Prostate gland (tissue), 2 donors: ENCODE measurements around the gene POU2AF1. TPM values are rescaled to one million over a fixed set of nuclear protein-coding genes. Genes with fewer than 3 reads are reported as not detected.

ENCODE experiments used
- DNase-seq: peaks from one replicate; pipeline ENCODE4 v3.0.0-alpha.2; 2019; ENCODE audit warnings: low spot score
- H3K27ac ChIP-seq, 2 donors: fragments of 200-600 bp; sonication (generic); 2 replicates each; pipeline ENCODE4 v1.5.1; 2017 to 2019
- H3K27me3 ChIP-seq: fragments of 200-600 bp; sonication (generic); replicated peaks from 2 replicates; pipeline ENCODE4 v1.5.1; 2019; ENCODE audit not compliant: insufficient read depth
- H3K36me3 ChIP-seq, 2 donors: fragments of 200-600 bp; sonication (generic); 1 replicate in 1 of 2; 2 replicates in 1 of 2; pipeline versions ENCODE4 v1.5.1 to v1.8.1; 2017 to 2019
- H3K4me1 ChIP-seq: fragments of 200-600 bp; sonication (generic); replicated peaks from 2 replicates; pipeline ENCODE4 v1.5.1; 2019
- H3K4me3 ChIP-seq, 2 donors: fragments of 200-600 bp; sonication (generic); 2 replicates each; pipeline ENCODE4 v1.5.1; 2017 to 2019
- H3K9me3 ChIP-seq: fragments of 200-600 bp; sonication (generic); 2 replicates; pipeline ENCODE4 v1.5.1; 2017
- POLR2A ChIP-seq: fragments of 450-650 bp; IDR thresholded peaks from one replicate; pipeline ENCODE4 v1.6.1; 2016; ENCODE audit warnings: antibody characterized with exemption, mild to moderate bottlenecking
- POLR2AphosphoS5 ChIP-seq: sonication (generic); formaldehyde crosslinking; IDR thresholded peaks from one replicate; pipeline ENCODE4 v1.6.1; 2017; ENCODE audit warnings: antibody characterized with exemption
- WGBS: methylation state at CpG from one replicate; pipeline ENCODE4 v1.1.5; 2018; 5-methylcytosine and 5-hydroxymethylcytosine counted together
- intact Hi-C: fragments of 100-400 bp; cut with DNase I; formaldehyde crosslinking; loops from one replicate; pipeline ENCODE4 v1.14.2; 2022
- total RNA-seq, 2 donors: library from RNA; depleted of rRNA; stranded (reverse); fragments of >200 nt; gene quantifications; one replicate each; pipeline ENCODE4 v1.1.0, GENCODE V29; 2016
- TF ChIP-seq, protein P1 (sequence below), 4 experiments: fragments of 200-600 bp in 2 of 4; fragments of 450-650 bp in 2 of 4; sonication (generic) in 2 of 4; IDR thresholded peaks; 1 replicate in 3 of 4; 2 replicates in 1 of 4; pipeline ENCODE4 v1.5.1; 2016 to 2019; ENCODE audit warnings: antibody characterized with exemption in 4 of 4, mild to moderate bottlenecking in 2 of 4, moderate library complexity in 2 of 4

The POU2AF1 gene, protein sequence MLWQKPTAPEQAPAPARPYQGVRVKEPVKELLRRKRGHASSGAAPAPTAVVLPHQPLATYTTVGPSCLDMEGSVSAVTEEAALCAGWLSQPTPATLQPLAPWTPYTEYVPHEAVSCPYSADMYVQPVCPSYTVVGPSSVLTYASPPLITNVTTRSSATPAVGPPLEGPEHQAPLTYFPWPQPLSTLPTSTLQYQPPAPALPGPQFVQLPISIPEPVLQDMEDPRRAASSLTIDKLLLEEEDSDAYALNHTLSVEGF
- total RNA-seq = 1 to 10 TPM in 1 of 2 donors, under 1 TPM in 1; 0.74 to 1.5 TPM

DNA sequence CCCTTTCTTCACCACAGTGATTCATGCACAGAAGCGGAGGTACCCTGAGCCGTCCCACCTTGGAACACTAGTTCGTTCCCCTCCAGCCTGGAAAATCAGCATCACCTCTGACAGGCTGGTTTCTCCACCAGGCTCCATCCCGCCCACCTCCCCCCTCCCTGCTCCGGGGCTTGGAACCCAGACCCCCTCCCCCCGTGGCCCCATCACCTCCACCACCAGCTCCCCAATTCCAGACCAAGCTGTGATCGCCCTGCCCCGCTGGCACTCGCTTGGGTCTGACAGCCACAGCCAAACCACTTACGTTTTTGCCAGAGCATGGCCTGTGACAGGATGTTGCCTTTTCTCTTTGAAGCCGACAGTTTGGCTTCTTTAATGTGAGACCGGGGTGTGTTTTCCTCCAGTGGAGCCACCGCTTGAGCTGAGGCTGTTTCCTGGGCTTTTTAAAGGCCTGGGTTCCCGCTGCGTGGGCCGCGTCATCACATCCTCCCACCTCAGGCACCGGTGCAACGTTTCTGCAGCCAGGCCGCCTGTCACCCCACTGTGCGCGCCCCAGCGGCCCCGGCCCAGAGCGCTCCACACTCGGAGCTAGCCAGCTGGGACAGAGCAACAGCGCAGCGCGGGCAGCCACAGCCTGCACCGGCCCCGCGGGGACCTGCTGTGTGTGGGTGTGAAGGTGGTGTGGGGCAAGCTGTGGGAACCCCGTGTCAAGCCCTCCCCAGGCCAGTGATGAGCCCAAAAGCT lies at the start of gene POU2AF1:
Gene POU2AF1, minus strand, starts transcription at position 415 of the 741 bp plus-strand sequence. Its CDS starts 98 bp downstream, at position 317.
- no peak for TF ChIP-seq POLR2A
- TF ChIP-seq, protein P1, sequence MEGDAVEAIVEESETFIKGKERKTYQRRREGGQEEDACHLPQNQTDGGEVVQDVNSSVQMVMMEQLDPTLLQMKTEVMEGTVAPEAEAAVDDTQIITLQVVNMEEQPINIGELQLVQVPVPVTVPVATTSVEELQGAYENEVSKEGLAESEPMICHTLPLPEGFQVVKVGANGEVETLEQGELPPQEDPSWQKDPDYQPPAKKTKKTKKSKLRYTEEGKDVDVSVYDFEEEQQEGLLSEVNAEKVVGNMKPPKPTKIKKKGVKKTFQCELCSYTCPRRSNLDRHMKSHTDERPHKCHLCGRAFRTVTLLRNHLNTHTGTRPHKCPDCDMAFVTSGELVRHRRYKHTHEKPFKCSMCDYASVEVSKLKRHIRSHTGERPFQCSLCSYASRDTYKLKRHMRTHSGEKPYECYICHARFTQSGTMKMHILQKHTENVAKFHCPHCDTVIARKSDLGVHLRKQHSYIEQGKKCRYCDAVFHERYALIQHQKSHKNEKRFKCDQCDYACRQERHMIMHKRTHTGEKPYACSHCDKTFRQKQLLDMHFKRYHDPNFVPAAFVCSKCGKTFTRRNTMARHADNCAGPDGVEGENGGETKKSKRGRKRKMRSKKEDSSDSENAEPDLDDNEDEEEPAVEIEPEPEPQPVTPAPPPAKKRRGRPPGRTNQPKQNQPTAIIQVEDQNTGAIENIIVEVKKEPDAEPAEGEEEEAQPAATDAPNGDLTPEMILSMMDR (IDR thresholded peaks at IDR 0.05) = no peak
- TF ChIP-seq POLR2AphosphoS5 = no peak
- no peak for DNase-seq
- 34% methylated on average over 27 of the region's 33 CpGs for WGBS
- H3K36me3 ChIP-seq = no peaks in the 10 kb centered on the region
- H3K27ac ChIP-seq = peak within 1 kb of the TSS; percentile 23 to 32
- intact Hi-C loops = no loop called here
- H3K27me3 ChIP-seq = no peaks in the 10 kb centered on the region
- H3K9me3 ChIP-seq = no peaks in the 10 kb centered on the region
- no peak within 1 kb of the TSS for H3K4me3 ChIP-seq
- no peaks in the 10 kb centered on the region for H3K4me1 ChIP-seq

DNA sequence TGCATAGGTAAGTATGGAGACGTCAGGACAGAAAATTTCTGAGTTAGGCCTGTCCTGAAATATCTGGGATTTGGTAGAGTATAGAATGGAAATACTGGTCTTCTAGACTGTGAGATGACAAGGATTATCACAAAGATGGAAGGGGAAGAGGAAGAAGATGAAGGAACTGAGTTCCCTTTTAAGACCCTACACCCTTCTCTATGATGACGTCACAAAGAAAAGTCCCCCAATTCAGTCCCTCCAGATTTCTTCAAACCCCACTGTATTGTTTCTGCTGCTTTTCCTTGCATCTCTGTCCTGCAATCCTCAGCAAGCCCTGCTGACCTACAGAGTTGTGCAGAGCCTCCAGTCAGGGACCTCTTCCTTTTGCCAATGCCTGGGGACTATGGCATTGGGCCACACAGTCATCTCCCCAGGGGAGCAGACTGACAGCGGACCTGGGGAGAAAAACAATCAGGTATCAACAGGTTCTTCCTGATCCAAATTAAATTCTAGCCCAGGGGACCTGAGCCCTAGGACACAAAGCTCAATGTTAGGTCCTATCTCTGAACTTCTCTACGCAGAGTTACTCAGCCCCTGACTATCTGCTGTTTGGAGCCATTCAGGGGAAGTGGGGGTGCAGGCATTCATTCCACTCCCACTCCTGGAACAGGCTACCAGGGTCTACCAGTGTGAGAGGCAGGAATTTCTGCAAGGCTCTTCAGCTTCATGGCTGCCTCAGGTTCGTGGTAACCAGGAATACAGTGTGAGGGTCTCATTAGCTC lies 49.2 kb upstream of the POU2AF1 start:
- H3K4me1 ChIP-seq = peaks cover 6% of the 10 kb centered on the region
- 65% methylated on average over 5 of the region's 5 CpGs for WGBS
- TF ChIP-seq POLR2A (no peak), POLR2AphosphoS5 (no peak)
- TF ChIP-seq, protein P1 (IDR thresholded peaks at IDR 0.05) = no peak
- no peak for DNase-seq
- no peak overlapping the region for H3K4me3 ChIP-seq
- no peaks in the 10 kb centered on the region for H3K36me3 ChIP-seq
- H3K9me3 ChIP-seq = no peaks in the 10 kb centered on the region
- no peaks in the 10 kb centered on the region for H3K27me3 ChIP-seq
- H3K27ac ChIP-seq = peak overlapping the region; percentile 33 to 69
- intact Hi-C loops = loop anchor here (10.0 kb wide), 1 partner anchor 713 kb away; the partner anchor contains the start of gene ARHGAP20

DNA sequence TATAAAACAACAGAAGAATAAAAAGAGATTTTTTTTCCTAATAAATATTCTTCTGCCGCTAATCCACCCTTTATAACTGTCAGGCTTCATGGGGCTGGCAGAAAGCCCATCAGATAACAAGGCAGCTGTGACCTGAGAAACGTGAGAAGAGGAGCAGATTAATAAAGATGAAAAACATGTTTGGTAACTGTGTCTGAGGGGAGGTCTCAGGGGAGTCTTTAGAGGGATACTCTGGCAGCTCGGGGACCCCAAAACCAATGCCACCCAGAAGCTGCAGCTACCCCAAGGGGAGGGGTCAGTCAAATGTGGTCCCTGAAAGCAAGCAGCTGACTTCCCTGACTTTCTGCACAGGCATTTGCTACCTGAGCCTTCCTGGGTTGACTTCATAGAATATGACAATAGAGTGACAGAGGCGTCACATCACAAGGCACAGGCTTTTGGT lies 48.4 kb upstream of the POU2AF1 start:
- DNase-seq = peak; percentile 80
- H3K27ac ChIP-seq = peak overlapping the region; percentile 33 to 69
- no peaks in the 10 kb centered on the region for H3K36me3 ChIP-seq
- H3K4me3 ChIP-seq = no peak overlapping the region
- H3K9me3 ChIP-seq = no peaks in the 10 kb centered on the region
- WGBS = 17% methylated on average over 4 of the region's 4 CpGs
- TF ChIP-seq, protein P1 (IDR thresholded peaks at IDR 0.05) = no peak
- peak; percentile 58 for TF ChIP-seq POLR2AphosphoS5
- intact Hi-C loops = loop anchor here (10.0 kb wide), 1 partner anchor 713 kb away; the partner anchor contains the start of gene ARHGAP20
- H3K27me3 ChIP-seq = no peaks in the 10 kb centered on the region
- peaks cover 6% of the 10 kb centered on the region for H3K4me1 ChIP-seq

DNA sequence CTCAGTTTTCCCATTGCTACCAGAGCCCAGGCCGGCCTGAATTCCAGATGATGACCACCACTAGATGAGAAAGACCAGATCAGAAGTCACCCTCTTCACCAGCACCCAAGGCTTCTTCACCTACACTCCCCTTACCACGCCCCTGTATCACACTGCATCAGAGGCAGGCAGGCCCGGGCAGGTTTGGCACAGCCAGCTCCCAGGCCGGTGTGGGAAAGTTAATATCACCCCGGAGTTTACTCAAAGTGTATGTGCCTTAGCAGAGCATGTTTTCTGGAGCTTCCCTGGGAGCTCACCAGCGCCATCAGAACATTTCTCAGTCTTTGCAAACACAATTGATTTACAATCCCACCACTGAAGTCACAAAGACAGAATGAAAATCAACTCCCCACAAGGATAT lies 47.5 kb upstream of the POU2AF1 start:
- no peak overlapping the region for H3K4me3 ChIP-seq
- intact Hi-C loops = loop anchor here (10.0 kb wide), 1 partner anchor 712 kb away; the partner anchor contains the start of gene ARHGAP20
- H3K4me1 ChIP-seq = peaks cover 6% of the 10 kb centered on the region
- WGBS = 30% methylated on average over 6 of the region's 6 CpGs
- no peaks in the 10 kb centered on the region for H3K36me3 ChIP-seq
- TF ChIP-seq, protein P1 (IDR thresholded peaks at IDR 0.05) = no peak
- TF ChIP-seq POLR2AphosphoS5 = peak; percentile 76
- H3K27me3 ChIP-seq = no peaks in the 10 kb centered on the region
- no peaks in the 10 kb centered on the region for H3K9me3 ChIP-seq
- peak overlapping the region; percentile 33 to 69 for H3K27ac ChIP-seq
- DNase-seq = peak; percentile 92
